Hepatocyte (in vitro differentiated cells): ENCODE data around the gene PHF3. TPM values are rescaled to one million over a fixed set of nuclear protein-coding genes. Genes with fewer than 3 reads are reported as not detected.

Experiments
- DNase-seq: peaks from one replicate; pipeline ENCODE4 v3.0.0-alpha.2; 2016; ENCODE audit warnings: low spot score
- H2AFZ ChIP-seq: fragments of 200-600 bp; sonication (generic); 2 replicates; pipeline ENCODE4 v1.6.0; 2016; ENCODE audit warnings: antibody characterized with exemption, mild to moderate bottlenecking
- H3K27ac ChIP-seq: fragments of 200-600 bp; sonication (generic); 2 replicates; pipeline ENCODE4 v1.5.1; 2016; ENCODE audit warnings: mild to moderate bottlenecking
- H3K27me3 ChIP-seq: fragments of 200-600 bp; sonication (generic); 2 replicates; pipeline ENCODE4 v1.6.1; 2016
- H3K36me3 ChIP-seq: fragments of 200-600 bp; sonication (generic); replicated peaks from 2 replicates; pipeline ENCODE4 v1.5.1; 2016; ENCODE audit warnings: low read depth; ENCODE audit not compliant: insufficient read depth
- H3K4me1 ChIP-seq: fragments of 200-600 bp; sonication (generic); 2 replicates; pipeline ENCODE4 v1.5.1; 2016; ENCODE audit warnings: mild to moderate bottlenecking, moderate library complexity; ENCODE audit not compliant: insufficient read depth
- H3K4me2 ChIP-seq: fragments of 200-600 bp; sonication (generic); 2 replicates; pipeline ENCODE4 v1.6.0; 2016
- H3K4me3 ChIP-seq: fragments of 200-600 bp; sonication (generic); 2 replicates; pipeline ENCODE4 v1.5.1; 2016; ENCODE audit warnings: mild to moderate bottlenecking
- H3K79me2 ChIP-seq: fragments of 200-600 bp; sonication (generic); 2 replicates; pipeline ENCODE4 v1.6.0; 2017; ENCODE audit warnings: mild to moderate bottlenecking
- H3K9me2 ChIP-seq: fragments of 200-600 bp; sonication (generic); replicated peaks from 2 replicates; pipeline ENCODE4 v1.6.0; 2017; ENCODE audit warnings: mild to moderate bottlenecking; ENCODE audit not compliant: insufficient read depth
- H3K9me3 ChIP-seq: fragments of 200-600 bp; sonication (generic); 2 replicates; pipeline ENCODE4 v1.5.1; 2016; ENCODE audit warnings: low read depth, mild to moderate bottlenecking
- H4K20me1 ChIP-seq: fragments of 200-600 bp; sonication (generic); 2 replicates; pipeline ENCODE4 v1.6.0; 2016; ENCODE audit warnings: mild to moderate bottlenecking; ENCODE audit not compliant: insufficient read depth, poor library complexity, severe bottlenecking
- EZH2 ChIP-seq: fragments of 200-600 bp; sonication (generic); IDR thresholded peaks from 2 replicates; pipeline ENCODE4 v1.6.1; 2016; ENCODE audit warnings: antibody characterized with exemption, mild to moderate bottlenecking, borderline replicate concordance
- EZH2phosphoT487 ChIP-seq: fragments of 200-600 bp; sonication (generic); IDR thresholded peaks from one replicate; pipeline ENCODE4 v1.6.1; 2018; ENCODE audit warnings: antibody characterized with exemption, mild to moderate bottlenecking, low read depth, moderate library complexity; ENCODE audit not compliant: unreplicated experiment, severe bottlenecking
- WGBS: methylation state at CpG from one replicate; pipeline ENCODE4 v1.1.6; 2016; ENCODE audit warnings: low lambda C conversion rate; ENCODE audit errors: missing lambda C conversion rate; 5-methylcytosine and 5-hydroxymethylcytosine counted together
- polyA plus RNA-seq: library from polyadenylated mRNA; unstranded; fragments of >200 nt; fragmentation: Nextera tagmentation; extraction: Ambion mirVana; gene quantifications from 2 replicates; pipeline ENCODE4 v1.2.1, GENCODE V29; 2016
- total RNA-seq: library from RNA; depleted of rRNA; stranded (reverse); fragments of >200 nt; gene quantifications from 2 replicates; pipeline ENCODE4 v1.2.3, GENCODE V29; 2014
- TF ChIP-seq, protein P1 (sequence below): fragments of 200-600 bp; sonication (generic); IDR thresholded peaks from 2 replicates; pipeline ENCODE4 v1.5.1; 2016; ENCODE audit warnings: antibody characterized with exemption, mild to moderate bottlenecking; ENCODE audit not compliant: poor library complexity

Gene PHF3
- total and polyA plus RNA-seq, 2 experiments from 2014 or later: 15.2 to 72.8 TPM

GRCh38 chr6:63597141-63598048 is 38.2 kb upstream of the PHF3 start:
- Histone ChIP-seq H3K4me3 (peak overlapping the region; percentile 68), H2AFZ (peak overlapping the region; percentile 99), H3K4me2 (peak overlapping the region; percentile 88), H3K27me3 (no peaks in the 10 kb centered on the region), H3K27ac (peak overlapping the region; percentile 84), H3K9me2 (no peaks in the 10 kb centered on the region), H3K9me3 (no peaks in the 10 kb centered on the region), H4K20me1 (no peaks in the 10 kb centered on the region), H3K4me1 (peaks cover 6% of the 10 kb centered on the region), H3K36me3 (no peaks in the 10 kb centered on the region), H3K79me2 (no peaks in the 10 kb centered on the region)
- TF ChIP-seq, protein P1, sequence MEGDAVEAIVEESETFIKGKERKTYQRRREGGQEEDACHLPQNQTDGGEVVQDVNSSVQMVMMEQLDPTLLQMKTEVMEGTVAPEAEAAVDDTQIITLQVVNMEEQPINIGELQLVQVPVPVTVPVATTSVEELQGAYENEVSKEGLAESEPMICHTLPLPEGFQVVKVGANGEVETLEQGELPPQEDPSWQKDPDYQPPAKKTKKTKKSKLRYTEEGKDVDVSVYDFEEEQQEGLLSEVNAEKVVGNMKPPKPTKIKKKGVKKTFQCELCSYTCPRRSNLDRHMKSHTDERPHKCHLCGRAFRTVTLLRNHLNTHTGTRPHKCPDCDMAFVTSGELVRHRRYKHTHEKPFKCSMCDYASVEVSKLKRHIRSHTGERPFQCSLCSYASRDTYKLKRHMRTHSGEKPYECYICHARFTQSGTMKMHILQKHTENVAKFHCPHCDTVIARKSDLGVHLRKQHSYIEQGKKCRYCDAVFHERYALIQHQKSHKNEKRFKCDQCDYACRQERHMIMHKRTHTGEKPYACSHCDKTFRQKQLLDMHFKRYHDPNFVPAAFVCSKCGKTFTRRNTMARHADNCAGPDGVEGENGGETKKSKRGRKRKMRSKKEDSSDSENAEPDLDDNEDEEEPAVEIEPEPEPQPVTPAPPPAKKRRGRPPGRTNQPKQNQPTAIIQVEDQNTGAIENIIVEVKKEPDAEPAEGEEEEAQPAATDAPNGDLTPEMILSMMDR: no peak
- no peak for TF ChIP-seq EZH2phosphoT487
- no peak for TF ChIP-seq EZH2
- DNase-seq: no peak
- WGBS: 60% methylated on average over 6 of the region's 6 CpGs

- peak overlapping the region; percentile 84 for H3K27ac ChIP-seq
- H3K27me3 ChIP-seq: no peaks in the 10 kb centered on the region
- 5% methylated on average over 23 of the region's 23 CpGs for WGBS
- H2AFZ ChIP-seq: peak overlapping the region; percentile 99
- no peaks in the 10 kb centered on the region for H3K36me3 ChIP-seq
- H3K9me3 ChIP-seq: no peaks in the 10 kb centered on the region
- H3K9me2 ChIP-seq: no peaks in the 10 kb centered on the region
- TF ChIP-seq EZH2 (no peak), EZH2phosphoT487 (no peak)
- TF ChIP-seq, protein P1: peak; percentile 92
- H4K20me1 ChIP-seq: no peaks in the 10 kb centered on the region
- DNase-seq: peak; percentile 84
- H3K4me2 ChIP-seq: peak overlapping the region; percentile 88
- H3K4me3 ChIP-seq: peak overlapping the region; percentile 68
- H3K4me1 ChIP-seq: peaks cover 6% of the 10 kb centered on the region
- no peaks in the 10 kb centered on the region for H3K79me2 ChIP-seq
Measured at GRCh38 chr6:63598049-63599036, 37.3 kb upstream of the PHF3 start.

DNA sequence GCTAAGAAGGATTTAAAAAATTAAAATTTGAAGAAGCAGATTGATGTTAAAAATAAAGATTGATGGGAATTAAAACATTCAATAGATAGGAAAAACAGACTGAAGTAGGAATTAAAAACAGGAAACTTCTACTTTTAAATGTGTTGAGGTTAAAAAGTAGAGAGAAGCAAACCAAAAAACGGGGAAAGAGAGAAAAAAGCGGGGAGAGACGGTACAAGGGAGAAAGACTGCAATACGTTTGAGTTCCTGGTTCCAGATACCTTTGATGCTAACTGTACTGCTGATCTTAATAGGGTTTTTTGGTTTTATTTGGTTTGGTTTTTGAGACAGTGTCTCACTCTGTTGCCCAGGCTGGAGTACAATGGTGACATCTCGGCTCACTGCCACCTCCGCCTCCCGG is 36.4 kb upstream of the PHF3 start:
- no peaks in the 10 kb centered on the region for H3K79me2 ChIP-seq
- peak overlapping the region; percentile 99 for H2AFZ ChIP-seq
- H3K36me3 ChIP-seq: no peaks in the 10 kb centered on the region
- H3K27me3 ChIP-seq: no peaks in the 10 kb centered on the region
- WGBS: 88% methylated on average over 7 of the region's 7 CpGs
- no peaks in the 10 kb centered on the region for H4K20me1 ChIP-seq
- H3K4me2 ChIP-seq: peak overlapping the region; percentile 88
- no peak overlapping the region for H3K4me3 ChIP-seq
- no peak for DNase-seq
- H3K27ac ChIP-seq: peak overlapping the region; percentile 84
- peaks cover 6% of the 10 kb centered on the region for H3K4me1 ChIP-seq
- TF ChIP-seq EZH2: no peak
- no peak for TF ChIP-seq EZH2phosphoT487
- TF ChIP-seq, protein P1: no peak
- H3K9me2 ChIP-seq: no peaks in the 10 kb centered on the region
- H3K9me3 ChIP-seq: no peaks in the 10 kb centered on the region
